Esophagus squamous epithelium (tissue), 5 donors: ENCODE data around the gene SKP1. TPM values are rescaled to one million over a fixed set of nuclear protein-coding genes. Genes with fewer than 3 reads are reported as not detected.
"Not testable (repeated sequence)": the region's sequence is repeated elsewhere in the genome, so short reads cannot be mapped to it uniquely, and the experiment has no call there.

Experiments
- DNase-seq: peaks from one replicate; lab custom pipeline; 2025; lab: John Stamatoyannopoulos, UW
- H3K27ac ChIP-seq, 4 donors: fragments of 200-600 bp; sonication (generic); one replicate each; pipeline ENCODE4 v1.5.1; 2016 to 2019; ENCODE audit warnings: mild to moderate bottlenecking in 1 of 4
- H3K27me3 ChIP-seq, 4 donors: fragments of 200-600 bp; sonication (generic); 1 replicate in 3 of 4; 2 replicates in 1 of 4; pipeline versions ENCODE4 v1.5.1 to v1.6.0; 2017 to 2021; ENCODE audit warnings: antibody characterized with exemption in 1 of 4
- H3K36me3 ChIP-seq, 3 donors: fragments of 200-600 bp; sonication (generic); one replicate each; pipeline ENCODE4 v1.5.1; 2016 to 2019
- H3K4me1 ChIP-seq, 3 donors: fragments of 200-600 bp; sonication (generic); one replicate each; pipeline ENCODE4 v1.5.1; 2017 to 2019
- H3K4me3 ChIP-seq, 4 donors: fragments of 200-600 bp; sonication (generic); 1 replicate in 3 of 4; 2 replicates in 1 of 4; pipeline ENCODE4 v1.5.1; 2016 to 2019; ENCODE audit warnings: mild to moderate bottlenecking in 2 of 4, moderate library complexity in 1 of 4
- H3K9me3 ChIP-seq, 3 donors: fragments of 200-600 bp; sonication (generic); one replicate each; pipeline ENCODE4 v1.5.1; 2016 to 2019
- CTCF ChIP-seq, 6 experiments: fragments of 450-650 bp in 4 of 6; fragments of 200-600 bp in 2 of 6; sonication (generic) in 2 of 6; IDR thresholded peaks; one replicate each; pipeline ENCODE4 v1.5.1; 2016 to 2019; ENCODE audit warnings: antibody characterized with exemption in 6 of 6, mild to moderate bottlenecking in 4 of 6, moderate library complexity in 4 of 6
- POLR2A ChIP-seq, 4 donors: fragments of 450-650 bp; IDR thresholded peaks; one replicate each; pipeline ENCODE4 v1.6.1; 2017; ENCODE audit warnings: antibody characterized with exemption in 4 of 4, mild to moderate bottlenecking in 4 of 4, moderate library complexity in 3 of 4
- WGBS, 2 donors: methylation state at CpG; one replicate each; pipeline ENCODE4 v1.1.5; 2018; 5-methylcytosine and 5-hydroxymethylcytosine counted together
- intact Hi-C: fragments of 100-400 bp; cut with DNase I; formaldehyde crosslinking; loops from one replicate; pipeline ENCODE4 v1.15.0; 2022
- total RNA-seq, 4 donors: library from RNA; depleted of rRNA; stranded (reverse); fragments of >200 nt; gene quantifications; one replicate each; pipeline ENCODE4 v1.1.0, GENCODE V29; 2016
- donor health status: DM: yes; HTN: yes; CAD: no.

The SKP1 gene
- total RNA-seq, 4 donors from 2014 or later, result 159 to 260 (median 208) TPM

- H3K4me3 ChIP-seq, result no peak overlapping the region
- peaks cover 0 to 24% (median 2%) of the 10 kb centered on the region in 3 donors for H3K36me3 ChIP-seq
- no peak overlapping the region for H3K27ac ChIP-seq
- H3K27me3 ChIP-seq, result no peaks in the 10 kb centered on the region
- H3K9me3 ChIP-seq, result no peaks in the 10 kb centered on the region
- 55 to 80% methylated on average over 2 of the region's 2 CpGs for WGBS, 2 donors
- TF ChIP-seq POLR2A (IDR thresholded peaks at IDR 0.05) (no peak), CTCF (IDR thresholded peaks at IDR 0.05) (no peak)
- intact Hi-C loops, result no loop called here
- no peak for DNase-seq
- H3K4me1 ChIP-seq, result peaks cover 8 to 96% (median 32%) of the 10 kb centered on the region in 3 donors
Observed at GRCh38 chr5:134215757-134216156, 39.0 kb upstream of the SKP1 start.

GRCh38 chr5:134211263-134212031 lies 34.7 kb upstream of the SKP1 start:
- Histone ChIP-seq H3K36me3 (peaks cover 0 to 13% (median 0%) of the 10 kb centered on the region in 3 donors), H3K4me1 (peaks cover 0 to 96% (median 33%) of the 10 kb centered on the region in 3 donors)
- H3K4me3 ChIP-seq, H3K27me3 ChIP-seq, intact Hi-C loops, DNase-seq, H3K9me3 ChIP-seq, H3K27ac ChIP-seq: not testable (repeated sequence)
- 48 to 68% methylated on average over 12 to 14 of the region's 14 CpGs for WGBS, 2 donors

GRCh38 chr5:134209477-134210245 lies 32.9 kb upstream of the SKP1 start:
- H3K4me1 ChIP-seq, result peaks cover 0 to 82% (median 28%) of the 10 kb centered on the region in 3 donors
- TF ChIP-seq POLR2A (IDR thresholded peaks at IDR 0.05) (no peak), CTCF (IDR thresholded peaks at IDR 0.05) (no peak)
- peaks cover 0 to 27% (median 2%) of the 10 kb centered on the region in 3 donors for H3K36me3 ChIP-seq
- intact Hi-C loops, result no loop called here
- H3K27ac ChIP-seq, result no peak overlapping the region
- 60 to 75% methylated on average over 14 of the region's 14 CpGs for WGBS, 2 donors
- no peak for DNase-seq
- no peak overlapping the region for H3K4me3 ChIP-seq
- H3K27me3 ChIP-seq, result no peaks in the 10 kb centered on the region
- no peaks in the 10 kb centered on the region for H3K9me3 ChIP-seq

- 72 to 77% methylated on average over 1 of the region's 1 CpG for WGBS, 2 donors
Observed at GRCh38 chr5:134207696-134208095, 30.9 kb upstream of the SKP1 start.

More at GRCh38 chr5:134207696-134208095, 30.9 kb upstream of the SKP1 start:
- Histone ChIP-seq H3K27ac (no peak overlapping the region), H3K36me3 (peaks cover 0 to 36% (median 11%) of the 10 kb centered on the region in 3 donors), H3K9me3 (no peaks in the 10 kb centered on the region), H3K27me3 (no peaks in the 10 kb centered on the region), H3K4me1 (peaks cover 0 to 62% (median 21%) of the 10 kb centered on the region in 3 donors), H3K4me3 (no peak overlapping the region)
- intact Hi-C loops, result no loop called here
- no peak for DNase-seq
- TF ChIP-seq CTCF (IDR thresholded peaks at IDR 0.05) (no peak), POLR2A (IDR thresholded peaks at IDR 0.05) (no peak)
